WTC11 (cell line): ENCODE results near the gene PLAAT5. TPM values are rescaled to one million over a fixed set of nuclear protein-coding genes. Genes with fewer than 3 reads are reported as not detected.

ENCODE experiments used
- ATAC-seq: fragments of 200-7000 bp; cut with Tn5 transposase; 2 replicates; pipeline ENCODE4 v1.10.0; 2021; ENCODE audit warnings: mild to moderate bottlenecking, moderate library complexity
- CTCF ChIA-PET: fragments of 300-600 bp; sonication (Branson Sonifier 250); formaldehyde crosslinking; loops from one replicate; lab custom pipeline; 2021; ENCODE audit warnings: antibody characterized with exemption; lab: Charles Lee
- POLR2A ChIA-PET: fragments of 350-600 bp; sonication (Branson Sonifier 250); formaldehyde crosslinking; loops from one replicate; lab custom pipeline; 2021; ENCODE audit warnings: antibody characterized with exemption; lab: Charles Lee
- DNase-seq: peaks from one replicate; pipeline ENCODE4 v3.0.0; 2021; ENCODE audit warnings: low spot score
- H3K27ac Mint-ChIP-seq: 2 replicates; pipeline ENCODE4 v1.8.0; 2021; ENCODE audit warnings: mixed read lengths
- H3K27me3 Mint-ChIP-seq: 2 replicates; pipeline ENCODE4 v1.8.0; 2021; ENCODE audit warnings: low read depth, mild to moderate bottlenecking, moderate library complexity, mixed read lengths
- H3K36me3 Mint-ChIP-seq: 2 replicates; pipeline ENCODE4 v1.8.0; 2021; ENCODE audit warnings: mixed read lengths
- H3K4me1 Mint-ChIP-seq: 2 replicates; pipeline ENCODE4 v1.8.0; 2022; ENCODE audit warnings: mixed read lengths
- H3K4me3 Mint-ChIP-seq: 2 replicates; pipeline ENCODE4 v1.8.0; 2021; ENCODE audit warnings: mild to moderate bottlenecking, moderate library complexity, mixed read lengths
- H3K9me3 Mint-ChIP-seq: 2 replicates; pipeline ENCODE4 v1.8.0; 2021; ENCODE audit warnings: mixed read lengths
- ATF1 ChIP-seq: sonication (generic); formaldehyde crosslinking; IDR thresholded peaks from 2 replicates; pipeline ENCODE4 v1.8.1; 2023; ENCODE audit warnings: mild to moderate bottlenecking, moderate library complexity, missing genetic modification reagents
- CTCF ChIP-seq: fragments of 200-600 bp; IDR thresholded peaks from 2 replicates; pipeline ENCODE4 v1.8.0; 2022; ENCODE audit warnings: antibody characterized with exemption
- EMX1 ChIP-seq: fragments of 250-450 bp; sonication (Bioruptor Pico); IDR thresholded peaks from 2 replicates; pipeline ENCODE4 v1.8.0; 2021; ENCODE audit warnings: mild to moderate bottlenecking
- ETV6 ChIP-seq: sonication (generic); formaldehyde crosslinking; IDR thresholded peaks from 2 replicates; pipeline ENCODE4 v1.8.1; 2022; ENCODE audit warnings: mild to moderate bottlenecking, missing genetic modification reagents
- GTF2I ChIP-seq: fragments of 250-450 bp; sonication (Bioruptor Pico); conservative IDR thresholded peaks from 2 replicates; pipeline ENCODE4 v1.4.0; 2021; ENCODE audit warnings: mild to moderate bottlenecking
- IRF1 ChIP-seq: sonication (generic); formaldehyde crosslinking; IDR thresholded peaks from 2 replicates; pipeline ENCODE4 v1.8.0; 2023; ENCODE audit warnings: missing genetic modification reagents
- JAZF1 ChIP-seq: fragments of 250-450 bp; sonication (Bioruptor Pico); IDR thresholded peaks from 2 replicates; pipeline ENCODE4 v1.9.0; 2021; ENCODE audit warnings: moderate library complexity, mild to moderate bottlenecking, inconsistent platforms
- NFATC4 ChIP-seq: fragments of 250-450 bp; sonication (Bioruptor Pico); IDR thresholded peaks from 2 replicates; pipeline ENCODE4 v1.9.0; 2021; ENCODE audit warnings: mild to moderate bottlenecking
- OVOL2 ChIP-seq: fragments of 250-450 bp; sonication (Bioruptor Pico); IDR thresholded peaks from 2 replicates; pipeline ENCODE4 v1.9.0; 2021; ENCODE audit warnings: mild to moderate bottlenecking, borderline replicate concordance
- PRRX2 ChIP-seq: fragments of 250-450 bp; sonication (Bioruptor Pico); IDR thresholded peaks from 2 replicates; pipeline ENCODE4 v1.8.0; 2021; ENCODE audit warnings: mild to moderate bottlenecking
- ZNF219 ChIP-seq: sonication (generic); formaldehyde crosslinking; IDR thresholded peaks from 2 replicates; pipeline ENCODE4 v1.8.0; 2023; ENCODE audit warnings: missing genetic modification reagents, mild to moderate bottlenecking, borderline replicate concordance
- ZNF263 ChIP-seq: sonication (generic); formaldehyde crosslinking; IDR thresholded peaks from 2 replicates; pipeline ENCODE4 v1.8.1; 2022; ENCODE audit warnings: low read depth, mild to moderate bottlenecking, moderate library complexity, missing genetic modification reagents
- ZNF396 ChIP-seq: fragments of 250-450 bp; sonication (Bioruptor Pico); IDR thresholded peaks from 2 replicates; pipeline ENCODE4 v1.8.0; 2021; ENCODE audit warnings: mild to moderate bottlenecking, moderate library complexity, borderline replicate concordance
- total RNA-seq: library from RNA; stranded (reverse); gene quantifications from 3 replicates; pipeline ENCODE4 v1.2.3, GENCODE V29; 2021
- TF ChIP-seq, protein P1 (sequence below): fragments of 250-450 bp; sonication (Bioruptor Pico); IDR thresholded peaks from 2 replicates; pipeline ENCODE4 v1.9.0; 2021; ENCODE audit warnings: mild to moderate bottlenecking, borderline replicate concordance
- TF ChIP-seq, protein P2 (sequence below): sonication (generic); formaldehyde crosslinking; IDR thresholded peaks from 2 replicates; pipeline ENCODE4 v1.8.1; 2022; ENCODE audit warnings: mild to moderate bottlenecking, missing genetic modification reagents, moderate library complexity, borderline replicate concordance
- TF ChIP-seq, protein P3 (sequence below): sonication (generic); formaldehyde crosslinking; IDR thresholded peaks from 2 replicates; pipeline ENCODE4 v1.8.1; 2023; ENCODE audit warnings: mild to moderate bottlenecking, missing genetic modification reagents, moderate library complexity
- TF ChIP-seq, protein P4 (sequence below): sonication (generic); formaldehyde crosslinking; IDR thresholded peaks from 2 replicates; pipeline ENCODE4 v1.8.1; 2023; ENCODE audit warnings: mild to moderate bottlenecking, missing genetic modification reagents, moderate library complexity
- TF ChIP-seq, protein P5 (sequence below): sonication (generic); formaldehyde crosslinking; IDR thresholded peaks from 2 replicates; pipeline ENCODE4 v1.8.0; 2022; ENCODE audit warnings: missing genetic modification reagents
- TF ChIP-seq, protein P6 (sequence below): sonication (generic); formaldehyde crosslinking; IDR thresholded peaks from 2 replicates; pipeline ENCODE4 v1.8.1; 2022; ENCODE audit warnings: low read depth, missing genetic modification reagents, borderline replicate concordance

PLAAT5 gene
- total RNA-seq, 1 experiment from 2014 or later: 23.0 TPM

DNA sequence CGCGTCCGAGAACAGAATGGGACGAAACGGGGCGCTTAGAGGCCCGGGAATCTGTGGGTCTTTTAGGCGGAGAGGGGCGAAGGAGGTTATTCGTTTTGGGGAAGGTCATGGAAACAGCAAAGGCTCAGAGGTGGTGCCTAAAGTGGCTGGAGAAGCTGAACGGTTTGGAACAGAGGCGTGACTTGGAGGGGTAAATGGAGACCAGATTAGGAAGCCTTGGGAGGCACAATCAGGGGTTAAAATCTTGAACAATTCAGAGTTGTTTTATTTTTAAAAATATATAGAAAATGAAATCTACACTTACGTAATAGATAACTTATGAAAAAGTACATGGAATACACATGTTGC is 247 bp upstream of the PLAAT5 start (continued):
- TF ChIP-seq, protein P1, sequence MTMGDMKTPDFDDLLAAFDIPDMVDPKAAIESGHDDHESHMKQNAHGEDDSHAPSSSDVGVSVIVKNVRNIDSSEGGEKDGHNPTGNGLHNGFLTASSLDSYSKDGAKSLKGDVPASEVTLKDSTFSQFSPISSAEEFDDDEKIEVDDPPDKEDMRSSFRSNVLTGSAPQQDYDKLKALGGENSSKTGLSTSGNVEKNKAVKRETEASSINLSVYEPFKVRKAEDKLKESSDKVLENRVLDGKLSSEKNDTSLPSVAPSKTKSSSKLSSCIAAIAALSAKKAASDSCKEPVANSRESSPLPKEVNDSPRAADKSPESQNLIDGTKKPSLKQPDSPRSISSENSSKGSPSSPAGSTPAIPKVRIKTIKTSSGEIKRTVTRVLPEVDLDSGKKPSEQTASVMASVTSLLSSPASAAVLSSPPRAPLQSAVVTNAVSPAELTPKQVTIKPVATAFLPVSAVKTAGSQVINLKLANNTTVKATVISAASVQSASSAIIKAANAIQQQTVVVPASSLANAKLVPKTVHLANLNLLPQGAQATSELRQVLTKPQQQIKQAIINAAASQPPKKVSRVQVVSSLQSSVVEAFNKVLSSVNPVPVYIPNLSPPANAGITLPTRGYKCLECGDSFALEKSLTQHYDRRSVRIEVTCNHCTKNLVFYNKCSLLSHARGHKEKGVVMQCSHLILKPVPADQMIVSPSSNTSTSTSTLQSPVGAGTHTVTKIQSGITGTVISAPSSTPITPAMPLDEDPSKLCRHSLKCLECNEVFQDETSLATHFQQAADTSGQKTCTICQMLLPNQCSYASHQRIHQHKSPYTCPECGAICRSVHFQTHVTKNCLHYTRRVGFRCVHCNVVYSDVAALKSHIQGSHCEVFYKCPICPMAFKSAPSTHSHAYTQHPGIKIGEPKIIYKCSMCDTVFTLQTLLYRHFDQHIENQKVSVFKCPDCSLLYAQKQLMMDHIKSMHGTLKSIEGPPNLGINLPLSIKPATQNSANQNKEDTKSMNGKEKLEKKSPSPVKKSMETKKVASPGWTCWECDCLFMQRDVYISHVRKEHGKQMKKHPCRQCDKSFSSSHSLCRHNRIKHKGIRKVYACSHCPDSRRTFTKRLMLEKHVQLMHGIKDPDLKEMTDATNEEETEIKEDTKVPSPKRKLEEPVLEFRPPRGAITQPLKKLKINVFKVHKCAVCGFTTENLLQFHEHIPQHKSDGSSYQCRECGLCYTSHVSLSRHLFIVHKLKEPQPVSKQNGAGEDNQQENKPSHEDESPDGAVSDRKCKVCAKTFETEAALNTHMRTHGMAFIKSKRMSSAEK (CRISPR knock-in tag): no peak
- TF ChIP-seq, protein P2, sequence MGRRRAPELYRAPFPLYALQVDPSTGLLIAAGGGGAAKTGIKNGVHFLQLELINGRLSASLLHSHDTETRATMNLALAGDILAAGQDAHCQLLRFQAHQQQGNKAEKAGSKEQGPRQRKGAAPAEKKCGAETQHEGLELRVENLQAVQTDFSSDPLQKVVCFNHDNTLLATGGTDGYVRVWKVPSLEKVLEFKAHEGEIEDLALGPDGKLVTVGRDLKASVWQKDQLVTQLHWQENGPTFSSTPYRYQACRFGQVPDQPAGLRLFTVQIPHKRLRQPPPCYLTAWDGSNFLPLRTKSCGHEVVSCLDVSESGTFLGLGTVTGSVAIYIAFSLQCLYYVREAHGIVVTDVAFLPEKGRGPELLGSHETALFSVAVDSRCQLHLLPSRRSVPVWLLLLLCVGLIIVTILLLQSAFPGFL: no peak
- TF ChIP-seq, protein P3, sequence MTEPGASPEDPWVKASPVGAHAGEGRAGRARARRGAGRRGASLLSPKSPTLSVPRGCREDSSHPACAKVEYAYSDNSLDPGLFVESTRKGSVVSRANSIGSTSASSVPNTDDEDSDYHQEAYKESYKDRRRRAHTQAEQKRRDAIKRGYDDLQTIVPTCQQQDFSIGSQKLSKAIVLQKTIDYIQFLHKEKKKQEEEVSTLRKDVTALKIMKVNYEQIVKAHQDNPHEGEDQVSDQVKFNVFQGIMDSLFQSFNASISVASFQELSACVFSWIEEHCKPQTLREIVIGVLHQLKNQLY (CRISPR knock-in tag): no peak
- TF ChIP-seq NFATC4 (CRISPR knock-in tag): no peak
- TF ChIP-seq PRRX2 (CRISPR knock-in tag): no peak
- no peak for TF ChIP-seq ZNF263
- TF ChIP-seq ETV6 (CRISPR knock-in tag): no peak
- TF ChIP-seq, all 79 proteins: peak for 0

DNA sequence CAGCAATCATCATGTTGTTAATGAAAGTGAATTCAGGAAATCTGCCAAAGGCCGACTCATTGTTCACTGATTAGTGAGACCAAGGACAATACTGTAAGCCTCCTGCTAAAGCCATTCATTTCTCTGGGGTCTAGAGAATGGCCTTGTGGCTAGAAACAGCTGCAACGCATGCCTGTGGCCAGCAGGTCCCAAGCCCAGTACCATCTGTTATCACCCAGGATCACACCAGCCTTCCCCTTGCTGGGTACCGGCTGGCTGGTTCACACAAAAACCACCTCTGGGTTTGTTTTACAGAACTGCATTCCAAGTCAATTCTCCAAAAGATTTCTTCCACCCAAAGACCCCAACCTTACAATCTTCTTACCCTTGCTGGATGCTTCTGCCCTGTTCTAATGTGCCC is 1.1 kb downstream of the PLAAT5 start:
- CTCF ChIA-PET: interaction anchor here (0.8 to 4.5 kb wide), 14 partner anchors 10 to 584 kb away, joined by 3 to 46 read pairs (median 4); partner anchors contain the start of gene LGALS12
- Mint-ChIP-seq H3K36me3 (peaks cover 37% of the 10 kb centered on the region), H3K4me3 (peak overlapping the region; percentile 77), H3K27me3 (peaks cover 18% of the 10 kb centered on the region), H3K4me1 (peaks cover 40% of the 10 kb centered on the region), H3K9me3 (peaks cover 33% of the 10 kb centered on the region), H3K27ac (peak overlapping the region; percentile 90)
- POLR2A ChIA-PET: interaction anchor here (1.4 kb wide), 1 partner anchor 15 kb away, joined by 4 read pairs; no protein-coding TSS in a partner anchor
- DNase-seq: peak; percentile 39
- ATAC-seq: peak; percentile 73
- no peak for TF ChIP-seq IRF1 (CRISPR knock-in tag)
- TF ChIP-seq, protein P4, sequence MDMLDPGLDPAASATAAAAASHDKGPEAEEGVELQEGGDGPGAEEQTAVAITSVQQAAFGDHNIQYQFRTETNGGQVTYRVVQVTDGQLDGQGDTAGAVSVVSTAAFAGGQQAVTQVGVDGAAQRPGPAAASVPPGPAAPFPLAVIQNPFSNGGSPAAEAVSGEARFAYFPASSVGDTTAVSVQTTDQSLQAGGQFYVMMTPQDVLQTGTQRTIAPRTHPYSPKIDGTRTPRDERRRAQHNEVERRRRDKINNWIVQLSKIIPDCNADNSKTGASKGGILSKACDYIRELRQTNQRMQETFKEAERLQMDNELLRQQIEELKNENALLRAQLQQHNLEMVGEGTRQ (CRISPR knock-in tag): 0 out of 2 replicates have a peak, but pooled peaks have one; percentile 7

- H3K27ac Mint-ChIP-seq: no peak overlapping the region
- ChIA-PET CTCF (interaction anchor here (0.6 to 4.5 kb wide), 6 partner anchors 9 to 453 kb away, joined by 3 to 46 read pairs (median 8); partner anchors contain the start of gene LGALS12), POLR2A (no interaction called here)
- peaks cover 41% of the 10 kb centered on the region for H3K9me3 Mint-ChIP-seq
- peaks cover 17% of the 10 kb centered on the region for H3K27me3 Mint-ChIP-seq
- H3K36me3 Mint-ChIP-seq: peaks cover 44% of the 10 kb centered on the region
- ATAC-seq (no peak), DNase-seq (no peak)
- H3K4me3 Mint-ChIP-seq: no peak overlapping the region
- peaks cover 40% of the 10 kb centered on the region for H3K4me1 Mint-ChIP-seq
- TF ChIP-seq, protein P5, sequence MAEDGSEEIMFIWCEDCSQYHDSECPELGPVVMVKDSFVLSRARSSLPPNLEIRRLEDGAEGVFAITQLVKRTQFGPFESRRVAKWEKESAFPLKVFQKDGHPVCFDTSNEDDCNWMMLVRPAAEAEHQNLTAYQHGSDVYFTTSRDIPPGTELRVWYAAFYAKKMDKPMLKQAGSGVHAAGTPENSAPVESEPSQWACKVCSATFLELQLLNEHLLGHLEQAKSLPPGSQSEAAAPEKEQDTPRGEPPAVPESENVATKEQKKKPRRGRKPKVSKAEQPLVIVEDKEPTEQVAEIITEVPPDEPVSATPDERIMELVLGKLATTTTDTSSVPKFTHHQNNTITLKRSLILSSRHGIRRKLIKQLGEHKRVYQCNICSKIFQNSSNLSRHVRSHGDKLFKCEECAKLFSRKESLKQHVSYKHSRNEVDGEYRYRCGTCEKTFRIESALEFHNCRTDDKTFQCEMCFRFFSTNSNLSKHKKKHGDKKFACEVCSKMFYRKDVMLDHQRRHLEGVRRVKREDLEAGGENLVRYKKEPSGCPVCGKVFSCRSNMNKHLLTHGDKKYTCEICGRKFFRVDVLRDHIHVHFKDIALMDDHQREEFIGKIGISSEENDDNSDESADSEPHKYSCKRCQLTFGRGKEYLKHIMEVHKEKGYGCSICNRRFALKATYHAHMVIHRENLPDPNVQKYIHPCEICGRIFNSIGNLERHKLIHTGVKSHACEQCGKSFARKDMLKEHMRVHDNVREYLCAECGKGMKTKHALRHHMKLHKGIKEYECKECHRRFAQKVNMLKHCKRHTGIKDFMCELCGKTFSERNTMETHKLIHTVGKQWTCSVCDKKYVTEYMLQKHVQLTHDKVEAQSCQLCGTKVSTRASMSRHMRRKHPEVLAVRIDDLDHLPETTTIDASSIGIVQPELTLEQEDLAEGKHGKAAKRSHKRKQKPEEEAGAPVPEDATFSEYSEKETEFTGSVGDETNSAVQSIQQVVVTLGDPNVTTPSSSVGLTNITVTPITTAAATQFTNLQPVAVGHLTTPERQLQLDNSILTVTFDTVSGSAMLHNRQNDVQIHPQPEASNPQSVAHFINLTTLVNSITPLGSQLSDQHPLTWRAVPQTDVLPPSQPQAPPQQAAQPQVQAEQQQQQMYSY: no peak
- no peak for TF ChIP-seq ATF1 (CRISPR knock-in tag)
- no peak for TF ChIP-seq ZNF219 (CRISPR knock-in tag)
- TF ChIP-seq, protein P6, sequence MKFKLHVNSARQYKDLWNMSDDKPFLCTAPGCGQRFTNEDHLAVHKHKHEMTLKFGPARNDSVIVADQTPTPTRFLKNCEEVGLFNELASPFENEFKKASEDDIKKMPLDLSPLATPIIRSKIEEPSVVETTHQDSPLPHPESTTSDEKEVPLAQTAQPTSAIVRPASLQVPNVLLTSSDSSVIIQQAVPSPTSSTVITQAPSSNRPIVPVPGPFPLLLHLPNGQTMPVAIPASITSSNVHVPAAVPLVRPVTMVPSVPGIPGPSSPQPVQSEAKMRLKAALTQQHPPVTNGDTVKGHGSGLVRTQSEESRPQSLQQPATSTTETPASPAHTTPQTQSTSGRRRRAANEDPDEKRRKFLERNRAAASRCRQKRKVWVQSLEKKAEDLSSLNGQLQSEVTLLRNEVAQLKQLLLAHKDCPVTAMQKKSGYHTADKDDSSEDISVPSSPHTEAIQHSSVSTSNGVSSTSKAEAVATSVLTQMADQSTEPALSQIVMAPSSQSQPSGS (CRISPR knock-in tag): no peak
- no peak for TF ChIP-seq CTCF
- TF ChIP-seq OVOL2 (CRISPR knock-in tag): no peak
- no peak for TF ChIP-seq EMX1 (CRISPR knock-in tag)
- no peak for TF ChIP-seq ZNF396 (CRISPR knock-in tag)
- no peak for TF ChIP-seq GTF2I (CRISPR knock-in tag)
- TF ChIP-seq JAZF1: no peak
Observed at GRCh38 chr11:63488789-63489188, 2.2 kb downstream of the PLAAT5 start.
